PC-9 (cell line): Measurements from ENCODE around the gene PPP2R3B. TPM values are rescaled to one million over a fixed set of nuclear protein-coding genes. Genes with fewer than 3 reads are reported as not detected.

ENCODE experiments used
- BruUV-seq: library from RNA; stranded (reverse); fragments of 400-500 nt; replicated peaks from 2 replicates; lab custom pipeline; 2021; lab: Mats Ljungman, UMichigan
- CTCF ChIA-PET: fragments of 300-600 bp; sonication (Branson Sonifier 250); formaldehyde crosslinking; loops from one replicate; lab custom pipeline; 2022; ENCODE audit warnings: antibody characterized with exemption; lab: Charles Lee
- POLR2A ChIA-PET: fragments of 300-600 bp; sonication (Branson Sonifier 250); formaldehyde crosslinking; loops from one replicate; lab custom pipeline; 2022; ENCODE audit warnings: antibody characterized with exemption; ENCODE audit not compliant: unreplicated experiment; lab: Charles Lee
- DNase-seq, 2 experiments: peaks; one replicate each; pipeline versions ENCODE4 v3.0.0 to v3.0.0-alpha.2; 2015 to 2022; ENCODE audit warnings: mixed read lengths in 1 of 2
- H2AFZ ChIP-seq: fragments of 200-600 bp; sonication (generic); 2 replicates; pipeline ENCODE4 v1.8.1; 2017; ENCODE audit warnings: antibody characterized with exemption
- H3F3A ChIP-seq: fragments of 200-600 bp; sonication (generic); 2 replicates; pipeline ENCODE4 v1.8.1; 2017; ENCODE audit warnings: antibody characterized with exemption, mild to moderate bottlenecking, low read depth; ENCODE audit not compliant: insufficient read depth
- H3K27ac ChIP-seq: fragments of 200-600 bp; sonication (generic); 2 replicates; pipeline ENCODE4 v1.6.1; 2016; ENCODE audit warnings: mixed run types
- H3K27me3 ChIP-seq: fragments of 200-600 bp; sonication (generic); 2 replicates; pipeline ENCODE4 v1.6.1; 2016; ENCODE audit warnings: low read depth, mixed run types; ENCODE audit not compliant: insufficient read depth
- H3K36me3 ChIP-seq: fragments of 200-600 bp; sonication (generic); 2 replicates; pipeline ENCODE4 v1.6.1; 2016; ENCODE audit warnings: low read depth, mixed run types
- H3K4me1 ChIP-seq: fragments of 200-600 bp; sonication (generic); replicated peaks from 2 replicates; pipeline ENCODE4 v1.6.1; 2016; ENCODE audit warnings: mixed run types; ENCODE audit not compliant: insufficient read depth
- H3K4me2 ChIP-seq: fragments of 200-600 bp; sonication (generic); 2 replicates; pipeline ENCODE4 v1.6.1; 2017; ENCODE audit warnings: mixed run types
- H3K4me3 ChIP-seq: fragments of 200-600 bp; sonication (generic); 2 replicates; pipeline ENCODE4 v1.6.1; 2016; ENCODE audit warnings: mixed run types
- H3K79me2 ChIP-seq: fragments of 200-600 bp; sonication (generic); 2 replicates; pipeline ENCODE4 v1.6.1; 2017; ENCODE audit warnings: low read depth, mixed run types
- H3K9me2 ChIP-seq: fragments of 200-600 bp; sonication (generic); 2 replicates; pipeline ENCODE4 v1.8.1; 2017; ENCODE audit warnings: mild to moderate bottlenecking; ENCODE audit not compliant: insufficient read depth
- H3K9me3 ChIP-seq: fragments of 200-600 bp; sonication (generic); 2 replicates; pipeline ENCODE4 v1.8.1; 2016; ENCODE audit warnings: low read depth; ENCODE audit not compliant: insufficient read depth
- H4K20me1 ChIP-seq: fragments of 200-600 bp; sonication (generic); 2 replicates; pipeline ENCODE4 v1.8.1; 2017; ENCODE audit not compliant: insufficient read depth
- EZH2 ChIP-seq: fragments of 200-600 bp; sonication (generic); IDR thresholded peaks from 2 replicates; pipeline ENCODE4 v1.8.0; 2017; ENCODE audit warnings: antibody characterized with exemption, low read depth
- intact Hi-C: fragments of 100-400 bp; cut with micrococcal nuclease; formaldehyde crosslinking; loops from one replicate; pipeline ENCODE4 v1.10.0; 2022; ENCODE audit not compliant: unreplicated experiment
- total RNA-seq: library from RNA; stranded (reverse); gene quantifications from 2 replicates; pipeline ENCODE4 v1.2.3, GENCODE V29; 2021
- TF ChIP-seq, protein P1 (sequence below): fragments of 200-600 bp; sonication (generic); conservative IDR thresholded peaks from 2 replicates; pipeline ENCODE4 v1.6.1; 2017; ENCODE audit warnings: mixed run types, antibody characterized with exemption, mild to moderate bottlenecking, moderate library complexity

The PPP2R3B gene
- total RNA-seq, 1 experiment from 2014 or later, result 32.5 TPM

DNA sequence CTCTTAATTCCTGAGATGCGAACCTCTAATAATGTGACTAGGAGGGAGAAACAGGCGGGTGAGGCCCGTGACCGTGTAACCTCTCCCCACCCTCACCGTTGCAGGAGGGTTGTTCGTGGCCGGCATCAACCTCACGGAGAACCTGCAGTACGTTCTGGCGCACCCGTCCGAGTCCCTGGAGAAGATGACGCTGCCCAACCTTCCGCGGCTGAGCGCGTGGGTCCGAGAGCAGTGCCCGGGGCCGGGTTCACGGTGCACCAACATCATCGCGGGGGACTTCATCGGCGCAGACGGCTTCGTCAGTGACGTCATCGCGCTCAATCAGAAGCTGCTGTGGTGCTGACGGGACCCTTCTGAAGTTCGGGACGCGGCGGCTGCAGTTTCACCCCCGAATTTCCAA lies 87.7 kb downstream of the PPP2R3B start:
- Histone ChIP-seq H3F3A (no peaks in the 10 kb centered on the region), H3K9me2 (no peaks in the 10 kb centered on the region), H3K9me3 (no peaks in the 10 kb centered on the region), H3K27me3 (no peaks in the 10 kb centered on the region), H3K4me3 (no peak overlapping the region), H3K4me1 (no peaks in the 10 kb centered on the region), H3K79me2 (no peaks in the 10 kb centered on the region), H3K27ac (no peak overlapping the region), H3K36me3 (no peaks in the 10 kb centered on the region), H4K20me1 (no peaks in the 10 kb centered on the region), H2AFZ (no peak overlapping the region), H3K4me2 (no peak overlapping the region)
- BruUV-seq, result no TSS peak
- TF ChIP-seq, protein P1, sequence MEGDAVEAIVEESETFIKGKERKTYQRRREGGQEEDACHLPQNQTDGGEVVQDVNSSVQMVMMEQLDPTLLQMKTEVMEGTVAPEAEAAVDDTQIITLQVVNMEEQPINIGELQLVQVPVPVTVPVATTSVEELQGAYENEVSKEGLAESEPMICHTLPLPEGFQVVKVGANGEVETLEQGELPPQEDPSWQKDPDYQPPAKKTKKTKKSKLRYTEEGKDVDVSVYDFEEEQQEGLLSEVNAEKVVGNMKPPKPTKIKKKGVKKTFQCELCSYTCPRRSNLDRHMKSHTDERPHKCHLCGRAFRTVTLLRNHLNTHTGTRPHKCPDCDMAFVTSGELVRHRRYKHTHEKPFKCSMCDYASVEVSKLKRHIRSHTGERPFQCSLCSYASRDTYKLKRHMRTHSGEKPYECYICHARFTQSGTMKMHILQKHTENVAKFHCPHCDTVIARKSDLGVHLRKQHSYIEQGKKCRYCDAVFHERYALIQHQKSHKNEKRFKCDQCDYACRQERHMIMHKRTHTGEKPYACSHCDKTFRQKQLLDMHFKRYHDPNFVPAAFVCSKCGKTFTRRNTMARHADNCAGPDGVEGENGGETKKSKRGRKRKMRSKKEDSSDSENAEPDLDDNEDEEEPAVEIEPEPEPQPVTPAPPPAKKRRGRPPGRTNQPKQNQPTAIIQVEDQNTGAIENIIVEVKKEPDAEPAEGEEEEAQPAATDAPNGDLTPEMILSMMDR, result no peak
- TF ChIP-seq EZH2, result no peak
- DNase-seq, result no peak
- intact Hi-C loops, result no loop called here
- CTCF ChIA-PET, result no interaction called here
- POLR2A ChIA-PET, result no interaction called here

DNA sequence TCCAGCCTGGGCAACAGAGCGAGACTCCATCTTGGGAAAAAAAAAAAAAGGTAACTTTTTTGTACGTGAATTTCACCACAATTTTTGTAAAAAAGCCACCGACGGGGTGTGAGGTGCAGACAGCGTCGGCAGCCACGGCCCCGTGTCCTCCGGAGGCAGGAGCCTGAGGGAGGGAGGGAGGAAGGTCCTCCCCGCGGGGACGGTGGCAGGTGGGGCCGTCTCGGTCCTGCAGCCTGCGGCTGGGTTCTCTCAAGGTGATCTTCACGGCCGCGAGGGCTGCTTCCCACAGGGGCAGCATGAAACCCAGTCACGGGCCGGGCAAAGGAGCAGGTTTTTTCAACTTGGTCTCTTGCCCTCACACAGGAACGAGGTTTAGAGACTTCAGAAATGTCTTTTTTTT lies 91.6 kb downstream of the PPP2R3B start:
- H3K4me2 ChIP-seq, result no peak overlapping the region
- POLR2A ChIA-PET, result no interaction called here
- intact Hi-C loops, result no loop called here
- no peaks in the 10 kb centered on the region for H3K4me1 ChIP-seq
- no peak for TF ChIP-seq EZH2
- TF ChIP-seq, protein P1, result no peak
- no peak overlapping the region for H3K27ac ChIP-seq
- no peak overlapping the region for H2AFZ ChIP-seq
- no peaks in the 10 kb centered on the region for H3F3A ChIP-seq
- no peak overlapping the region for H3K4me3 ChIP-seq
- no peak for DNase-seq
- no peaks in the 10 kb centered on the region for H3K27me3 ChIP-seq
- CTCF ChIA-PET, result no interaction called here
- H3K36me3 ChIP-seq, result no peaks in the 10 kb centered on the region
- no TSS peak for BruUV-seq
- H3K9me3 ChIP-seq, result no peaks in the 10 kb centered on the region
- H3K79me2 ChIP-seq, result no peaks in the 10 kb centered on the region
- no peaks in the 10 kb centered on the region for H3K9me2 ChIP-seq
- H4K20me1 ChIP-seq, result no peaks in the 10 kb centered on the region

- TF ChIP-seq, protein P1, result no peak
- TF ChIP-seq EZH2, result no peak
- H3K27me3 ChIP-seq, result no peaks in the 10 kb centered on the region
- no peak overlapping the region for H3K4me3 ChIP-seq
- H3F3A ChIP-seq, result no peaks in the 10 kb centered on the region
- H3K4me1 ChIP-seq, result no peaks in the 10 kb centered on the region
- intact Hi-C loops, result no loop called here
- H3K4me2 ChIP-seq, result no peak overlapping the region
- ChIA-PET POLR2A (no interaction called here), CTCF (no interaction called here)
- H3K9me2 ChIP-seq, result no peaks in the 10 kb centered on the region
- BruUV-seq, result no TSS peak
- no peaks in the 10 kb centered on the region for H3K9me3 ChIP-seq
- no peaks in the 10 kb centered on the region for H3K79me2 ChIP-seq
- H2AFZ ChIP-seq, result no peak overlapping the region
- H4K20me1 ChIP-seq, result no peaks in the 10 kb centered on the region
- no peaks in the 10 kb centered on the region for H3K36me3 ChIP-seq
- no peak overlapping the region for H3K27ac ChIP-seq
- no peak for DNase-seq
Observed at GRCh38 chrX:292900-293897, 93.5 kb downstream of the PPP2R3B start.
